Neural cell (in vitro differentiated cells): Measurements from ENCODE around the gene NGFR.

Source experiments
- EP300 ChIP-seq: fragments of 450-650 bp; conservative IDR thresholded peaks from 2 replicates; pipeline ENCODE4 v1.6.1; 2014; ENCODE audit warnings: antibody characterized with exemption, mild to moderate bottlenecking, moderate library complexity; ENCODE audit not compliant: poor library complexity, severe bottlenecking
- MXI1 ChIP-seq: fragments of 450-650 bp; conservative IDR thresholded peaks from 2 replicates; pipeline ENCODE4 v1.6.1; 2014; ENCODE audit warnings: antibody characterized with exemption, mild to moderate bottlenecking; ENCODE audit not compliant: poor library complexity, severe bottlenecking
- POLR2AphosphoS5 ChIP-seq: IDR thresholded peaks from 2 replicates; pipeline ENCODE4 v1.6.1; 2012
- TAF1 ChIP-seq: IDR thresholded peaks from 2 replicates; pipeline ENCODE4 v1.6.1; 2012; ENCODE audit warnings: low read depth
- TF ChIP-seq, protein P1 (sequence below): fragments of 450-650 bp; IDR thresholded peaks from 2 replicates; pipeline ENCODE4 v1.5.1; 2014; ENCODE audit warnings: antibody characterized with exemption, mild to moderate bottlenecking, moderate library complexity; ENCODE audit not compliant: poor library complexity, severe bottlenecking

DNA sequence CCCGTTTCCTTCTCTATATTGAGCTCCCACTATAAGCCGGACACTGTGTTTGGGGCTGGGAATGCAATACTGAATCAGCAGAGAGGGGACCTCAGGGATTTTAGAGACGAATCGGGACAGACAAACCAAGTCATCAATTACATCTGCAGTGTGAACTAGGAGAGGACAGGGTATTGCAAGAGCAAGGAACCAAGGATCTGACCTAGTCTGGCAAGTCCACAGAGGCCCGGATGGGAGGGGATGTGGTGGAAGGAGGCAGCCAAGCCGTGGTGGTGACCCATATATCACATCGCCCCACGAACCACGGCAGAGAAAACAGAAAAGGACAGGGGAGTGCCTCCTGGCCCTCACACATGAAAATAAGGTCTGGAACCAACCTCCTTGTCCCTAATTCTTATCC lies 52.5 kb downstream of the NGFR start:
- TF ChIP-seq TAF1 (no peak), MXI1 (no peak), POLR2AphosphoS5 (no peak), EP300 (no peak)
- TF ChIP-seq, protein P1, sequence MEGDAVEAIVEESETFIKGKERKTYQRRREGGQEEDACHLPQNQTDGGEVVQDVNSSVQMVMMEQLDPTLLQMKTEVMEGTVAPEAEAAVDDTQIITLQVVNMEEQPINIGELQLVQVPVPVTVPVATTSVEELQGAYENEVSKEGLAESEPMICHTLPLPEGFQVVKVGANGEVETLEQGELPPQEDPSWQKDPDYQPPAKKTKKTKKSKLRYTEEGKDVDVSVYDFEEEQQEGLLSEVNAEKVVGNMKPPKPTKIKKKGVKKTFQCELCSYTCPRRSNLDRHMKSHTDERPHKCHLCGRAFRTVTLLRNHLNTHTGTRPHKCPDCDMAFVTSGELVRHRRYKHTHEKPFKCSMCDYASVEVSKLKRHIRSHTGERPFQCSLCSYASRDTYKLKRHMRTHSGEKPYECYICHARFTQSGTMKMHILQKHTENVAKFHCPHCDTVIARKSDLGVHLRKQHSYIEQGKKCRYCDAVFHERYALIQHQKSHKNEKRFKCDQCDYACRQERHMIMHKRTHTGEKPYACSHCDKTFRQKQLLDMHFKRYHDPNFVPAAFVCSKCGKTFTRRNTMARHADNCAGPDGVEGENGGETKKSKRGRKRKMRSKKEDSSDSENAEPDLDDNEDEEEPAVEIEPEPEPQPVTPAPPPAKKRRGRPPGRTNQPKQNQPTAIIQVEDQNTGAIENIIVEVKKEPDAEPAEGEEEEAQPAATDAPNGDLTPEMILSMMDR: no peak
